ENCODE results near the gene CCDC15.

- TF ChIP-seq CTCF (IDR thresholded peaks at IDR 0.05; ENCODE audit: low read length) (no peak), EZH2 (IDR thresholded peaks at IDR 0.05; ENCODE audit: borderline replicate concordance, low read length) (no peak)
These were observed 23.0 kb downstream of the CCDC15 start for GRCh38 chr11:124977006-124977405.
